BE2C (cell line): ENCODE results near the gene CEMP1.
A peak's percentile ranks its signal among the peaks of the same experiment; 100 is the strongest.
"Not testable (repeated sequence)": the region's sequence is repeated elsewhere in the genome, so short reads cannot be mapped to it uniquely, and the experiment has no call there.

Source experiments
- DNase-seq: peaks from one replicate; pipeline ENCODE4 v3.0.0-alpha.2; 2020
- H3K27me3 ChIP-seq: fragments of 250-450 bp; sonication (Bioruptor Pico); 2 replicates; pipeline ENCODE4 v1.5.1; 2020; ENCODE audit warnings: mild to moderate bottlenecking
- H3K36me3 ChIP-seq: fragments of 250-450 bp; sonication (Bioruptor Pico); 2 replicates; pipeline ENCODE4 v1.5.1; 2020; ENCODE audit warnings: mild to moderate bottlenecking
- H3K4me1 ChIP-seq: fragments of 250-450 bp; sonication (Bioruptor Pico); 2 replicates; pipeline ENCODE4 v1.5.1; 2020
- H3K4me3 ChIP-seq: 2 replicates; pipeline ENCODE4 v1.5.1; 2011; ENCODE audit warnings: low read depth, low read length
- H3K9me3 ChIP-seq: fragments of 250-450 bp; sonication (Bioruptor Pico); 2 replicates; pipeline ENCODE4 v1.5.1; 2020
- CTCF ChIP-seq: IDR thresholded peaks from 2 replicates; pipeline ENCODE4 v1.5.1; 2012; ENCODE audit warnings: mild to moderate bottlenecking, low read depth, low read length

Gene CEMP1

DNA sequence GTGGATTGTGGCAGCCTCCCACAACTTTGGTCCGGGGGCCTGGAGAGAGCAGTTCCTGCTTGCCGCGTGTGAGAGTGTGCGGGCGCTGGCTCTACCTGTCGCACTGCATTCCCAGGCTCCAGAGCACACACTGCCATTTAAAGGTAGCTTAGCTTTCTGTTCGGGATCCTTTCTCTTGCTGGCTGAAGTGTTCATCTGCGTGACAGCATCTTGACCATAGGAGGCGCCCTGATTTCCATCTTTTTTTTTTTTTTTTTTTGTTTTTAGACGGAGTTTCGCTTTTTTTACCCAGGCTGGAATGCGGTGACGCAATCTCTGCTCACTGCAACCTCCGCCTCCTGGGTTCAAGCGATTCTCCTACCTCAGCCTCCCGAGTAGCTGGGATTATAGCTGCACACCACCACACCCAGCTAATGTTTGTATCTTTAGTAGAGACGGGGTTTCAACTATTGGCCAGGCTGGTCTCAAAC, 20.2 kb upstream of the CEMP1 start:
- DNase-seq, H3K9me3 ChIP-seq, H3K27me3 ChIP-seq, H3K4me3 ChIP-seq, H3K4me1 ChIP-seq, H3K36me3 ChIP-seq: not testable (repeated sequence)

GRCh38 chr16:2550283-2550878, 19.2 kb upstream of the CEMP1 start:
- not testable (repeated sequence) for H3K27me3 ChIP-seq, DNase-seq, H3K4me1 ChIP-seq, H3K36me3 ChIP-seq, H3K4me3 ChIP-seq, H3K9me3 ChIP-seq

- H3K36me3 ChIP-seq, H3K9me3 ChIP-seq, DNase-seq, H3K27me3 ChIP-seq, H3K4me1 ChIP-seq, H3K4me3 ChIP-seq: not testable (repeated sequence)
Measured at GRCh38 chr16:2543771-2544170, 12.6 kb upstream of the CEMP1 start.

DNA sequence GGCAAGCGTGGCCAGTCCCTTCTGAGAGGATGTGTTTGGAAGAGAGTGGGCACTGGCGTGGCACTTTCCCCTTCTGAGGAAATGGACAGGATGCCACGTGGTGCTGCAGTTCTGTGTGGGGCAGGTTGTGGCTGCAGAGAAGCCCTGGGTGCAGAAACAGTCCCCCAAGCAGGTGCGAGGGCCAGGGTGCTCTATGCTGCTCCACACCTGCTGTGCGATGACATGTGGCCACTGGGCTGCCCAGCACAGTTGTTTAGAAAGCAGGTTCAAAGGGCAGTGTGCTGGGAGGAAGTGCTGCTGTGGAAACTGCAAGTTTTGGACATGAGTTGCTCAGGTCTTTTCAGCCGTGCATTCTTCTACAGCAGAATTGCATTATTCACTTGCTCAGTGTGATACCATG, 10.2 kb upstream of the CEMP1 start:
- not testable (repeated sequence) for H3K9me3 ChIP-seq, DNase-seq, H3K4me1 ChIP-seq, H3K36me3 ChIP-seq, H3K27me3 ChIP-seq, H3K4me3 ChIP-seq

DNA sequence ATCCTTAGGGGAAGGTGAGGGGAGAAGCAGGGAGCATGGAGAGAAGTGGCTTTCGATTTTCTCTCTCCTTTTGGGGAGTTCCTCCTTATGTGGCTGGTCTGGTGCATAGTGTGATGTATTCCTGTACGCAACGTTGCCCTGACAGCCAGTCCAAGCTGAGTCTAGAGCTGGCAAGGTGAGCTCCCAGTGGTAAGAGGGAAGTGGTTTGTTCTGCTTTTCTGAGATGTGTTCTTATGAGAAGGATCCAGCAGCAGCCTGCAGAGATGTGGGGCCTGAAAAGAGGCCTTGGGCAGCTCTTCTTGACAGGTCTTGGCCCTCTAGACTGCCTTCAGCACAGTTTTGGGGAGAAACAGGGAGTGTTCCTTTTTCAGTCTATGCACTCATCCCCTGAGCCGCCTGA, 9.7 kb upstream of the CEMP1 start:
- H3K9me3 ChIP-seq, H3K4me3 ChIP-seq: not testable (repeated sequence)

DNA sequence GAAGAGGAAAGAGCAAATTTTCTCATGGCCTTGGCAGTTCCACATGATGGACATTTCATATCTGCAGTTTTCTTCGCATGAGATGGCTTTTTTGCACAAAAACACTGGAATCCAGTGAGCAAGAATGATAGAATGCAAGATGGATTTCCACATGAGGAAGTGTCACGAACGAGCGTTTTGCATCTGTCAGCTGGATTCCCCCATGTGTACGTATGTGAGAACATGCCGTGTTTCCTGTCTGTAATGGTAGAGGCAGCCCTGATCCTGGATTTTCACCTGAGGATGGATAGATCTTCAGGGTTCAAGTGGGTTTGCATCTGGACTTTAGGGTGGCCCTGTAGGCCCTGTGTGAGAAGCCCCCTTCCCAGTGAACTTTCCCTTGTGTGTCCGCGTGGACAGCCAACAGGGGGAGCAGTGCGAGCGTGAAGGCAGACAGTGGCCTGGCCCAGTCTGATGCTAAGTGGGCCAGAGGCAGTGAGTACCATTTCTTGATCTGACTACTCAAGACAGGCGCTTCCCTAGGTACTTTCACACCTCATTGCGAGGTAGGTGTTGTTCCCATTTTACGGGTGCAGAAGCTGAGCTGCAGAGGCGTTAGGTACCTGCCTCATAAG, 8.7 kb upstream of the CEMP1 start:
- not testable (repeated sequence) for H3K4me1 ChIP-seq, H3K4me3 ChIP-seq, H3K36me3 ChIP-seq, H3K27me3 ChIP-seq, H3K9me3 ChIP-seq
- DNase-seq, result peak; percentile 68
- TF ChIP-seq CTCF, result peak; percentile 53

More for the DNA sequence above, 9.7 kb upstream of the CEMP1 start:
- DNase-seq, H3K27me3 ChIP-seq, H3K4me1 ChIP-seq, H3K36me3 ChIP-seq: not testable (repeated sequence)

DNA sequence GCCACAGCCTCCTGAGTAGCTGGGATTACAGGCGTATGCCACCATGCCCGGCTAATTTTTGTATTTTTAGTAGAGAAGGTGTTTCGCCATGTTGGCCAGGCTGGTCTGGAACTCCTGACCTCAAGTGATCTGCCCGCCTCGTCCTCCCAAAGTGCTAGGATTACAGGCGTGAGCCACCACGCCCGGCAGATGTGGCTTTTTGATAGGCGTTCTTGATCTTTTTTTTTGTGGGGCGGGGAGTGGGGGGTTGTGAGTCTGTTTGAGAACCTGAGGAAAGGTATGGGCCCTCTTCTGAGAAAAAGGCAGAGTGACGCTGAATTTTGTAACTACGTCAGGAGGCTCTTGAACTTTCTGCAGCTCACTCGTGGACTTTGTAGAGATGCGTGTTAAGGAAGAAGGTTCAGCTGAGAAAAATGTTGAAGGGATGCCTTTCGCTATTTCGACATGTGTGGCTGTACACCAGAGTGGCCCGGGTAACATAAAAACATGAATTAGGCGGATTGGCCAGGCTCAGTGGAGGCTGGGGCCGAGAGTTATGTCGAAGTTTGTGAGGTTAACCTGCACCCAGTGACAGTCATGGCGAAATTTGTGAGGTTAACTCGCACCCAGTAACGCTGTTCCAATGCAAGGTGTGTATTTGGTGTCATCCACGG, 8.1 kb upstream of the CEMP1 start:
- H3K9me3 ChIP-seq, H3K4me3 ChIP-seq, H3K36me3 ChIP-seq, H3K4me1 ChIP-seq, H3K27me3 ChIP-seq, DNase-seq: not testable (repeated sequence)

- peak; percentile 96 for DNase-seq
- Histone ChIP-seq H3K4me1 (no peaks in the 10 kb centered on the region), H3K4me3 (peak within 1 kb of the TSS; percentile 66), H3K36me3 (no peaks in the 10 kb centered on the region), H3K9me3 (no peaks in the 10 kb centered on the region), H3K27me3 (no peaks in the 10 kb centered on the region)
- no peak for TF ChIP-seq CTCF
Measured at GRCh38 chr16:2537451-2538379, 6.5 kb upstream of the CEMP1 start, which contains the start of gene PDPK1. Gene PDPK1 (plus strand): TSS chr16:2538021. CDS start chr16:2538113, 92 bp downstream.

DNA sequence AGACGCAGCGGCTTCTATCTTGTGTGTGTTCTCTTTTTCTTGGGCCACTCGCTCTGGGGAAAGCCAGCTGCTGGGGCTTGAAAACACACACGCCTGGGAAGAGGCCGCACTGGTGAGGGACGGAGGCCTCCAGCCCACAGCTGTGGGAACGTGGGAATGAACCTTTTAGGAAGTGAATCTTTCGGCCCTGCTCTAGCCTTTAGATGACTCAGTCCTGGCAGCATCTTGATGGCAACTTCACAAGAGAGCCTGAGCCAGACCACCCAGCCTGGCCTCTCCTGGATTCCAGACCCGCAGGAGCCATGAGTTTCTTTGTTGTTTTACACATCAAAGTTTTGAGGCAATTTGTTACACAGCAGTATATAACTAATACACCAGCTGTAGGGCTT, 4.4 kb upstream of the CEMP1 start:
- no peaks in the 10 kb centered on the region for H3K27me3 ChIP-seq
- no peaks in the 10 kb centered on the region; the same call in 1 of the 2 replicates for H3K36me3 ChIP-seq
- TF ChIP-seq CTCF, result no peak
- H3K4me1 ChIP-seq, result no peaks in the 10 kb centered on the region
- no peak overlapping the region for H3K4me3 ChIP-seq
- no peaks in the 10 kb centered on the region for H3K9me3 ChIP-seq
- DNase-seq, result no peak

DNA sequence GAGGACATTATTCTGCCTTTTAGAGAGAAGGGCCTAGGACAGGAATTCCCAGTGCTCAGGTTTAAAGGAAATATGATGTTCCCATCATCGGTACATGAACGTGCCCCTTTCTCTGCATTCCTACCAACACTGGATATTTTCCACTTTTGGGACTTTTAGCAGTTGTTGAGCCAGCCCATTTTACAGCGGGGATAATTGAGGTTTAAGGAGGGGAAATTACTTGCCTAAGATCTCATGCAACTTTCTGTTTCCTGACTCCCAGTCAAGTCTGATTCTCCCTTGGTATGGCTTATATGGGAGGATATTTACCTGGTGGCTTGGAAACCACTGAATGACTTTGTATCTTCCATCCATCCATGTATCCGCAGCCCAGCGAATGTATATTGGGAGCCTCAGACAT, 3.1 kb upstream of the CEMP1 start:
- not testable (repeated sequence) for H3K27me3 ChIP-seq, H3K4me3 ChIP-seq, H3K4me1 ChIP-seq, DNase-seq, H3K9me3 ChIP-seq, H3K36me3 ChIP-seq
